D721Med (cell line): Measurements from ENCODE around the gene OR4D6.

Source experiments
- DNase-seq: peaks from one replicate; pipeline ENCODE4 v3.0.0; 2011; ENCODE audit warnings: low spot score; ENCODE audit not compliant: insufficient read length
- FAIRE-seq: peaks from 2 replicates; lab custom pipeline; 2011; peaks lifted over from hg19 to GRCh38; lab: Jason Lieb, UNC
- CTCF ChIP-seq: IDR thresholded peaks from 2 replicates; pipeline ENCODE4 v1.5.1; 2012; ENCODE audit warnings: mild to moderate bottlenecking, control low read depth; ENCODE audit not compliant: insufficient read depth; ENCODE audit errors: missing control alignments

OR4D6 gene

DNA sequence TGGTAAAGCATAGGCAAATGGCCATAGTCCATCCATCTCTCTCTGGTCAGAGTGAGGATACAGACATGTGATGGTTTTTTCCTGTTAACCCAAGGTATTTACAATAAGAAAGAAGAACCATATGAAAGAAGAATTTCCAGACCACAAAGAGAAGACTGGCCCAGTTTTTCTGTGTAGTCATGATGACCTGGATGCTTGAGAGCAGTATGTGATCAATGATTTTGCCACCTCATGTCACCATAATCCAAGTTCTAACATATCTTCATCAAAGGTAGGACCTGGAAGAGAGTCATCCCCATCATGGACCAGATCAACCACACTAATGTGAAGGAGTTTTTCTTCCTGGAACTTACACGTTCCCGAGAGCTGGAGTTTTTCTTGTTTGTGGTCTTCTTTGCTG, at the start of gene OR4D6:
Gene OR4D6 (plus strand): TSS at position 301 of the 400 bp plus-strand sequence. CDS start 0 bp downstream, at position 301.
- no peak for TF ChIP-seq CTCF
- no peak for DNase-seq
- no peak for FAIRE-seq

DNA sequence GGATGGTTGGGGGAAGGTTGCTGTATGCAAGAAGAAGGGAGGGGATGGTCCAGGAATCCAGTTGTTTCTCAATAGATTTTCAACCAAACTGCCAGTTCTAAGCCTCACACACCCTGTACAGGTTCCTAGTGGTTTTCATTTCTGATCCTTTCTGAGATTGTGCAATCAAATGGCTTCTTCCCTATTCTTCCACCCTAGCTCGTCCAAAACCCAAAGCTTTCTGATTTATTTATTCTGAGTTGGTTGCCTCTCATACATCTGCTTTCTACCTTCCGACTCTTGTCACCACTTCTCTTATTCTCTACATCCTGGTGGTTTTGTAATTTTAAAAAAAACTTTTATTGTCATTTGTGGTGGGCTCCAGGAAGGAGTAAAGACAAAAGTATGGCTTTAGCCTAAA, 43.1 kb upstream of the OR4D6 start:
- DNase-seq (no peak), FAIRE-seq (no peak)
- no peak for TF ChIP-seq CTCF

- no peak for FAIRE-seq
- no peak for TF ChIP-seq CTCF
- DNase-seq, result no peak
Observed at GRCh38 chr11:59415111-59415510, 41.6 kb upstream of the OR4D6 start.

- no peak for FAIRE-seq
- TF ChIP-seq CTCF, result no peak
- DNase-seq, result no peak
Observed at GRCh38 chr11:59416613-59417012, 40.1 kb upstream of the OR4D6 start.

GRCh38 chr11:59417023-59417422, 39.7 kb upstream of the OR4D6 start:
- FAIRE-seq, result no peak
- no peak for DNase-seq
- TF ChIP-seq CTCF, result no peak

DNA sequence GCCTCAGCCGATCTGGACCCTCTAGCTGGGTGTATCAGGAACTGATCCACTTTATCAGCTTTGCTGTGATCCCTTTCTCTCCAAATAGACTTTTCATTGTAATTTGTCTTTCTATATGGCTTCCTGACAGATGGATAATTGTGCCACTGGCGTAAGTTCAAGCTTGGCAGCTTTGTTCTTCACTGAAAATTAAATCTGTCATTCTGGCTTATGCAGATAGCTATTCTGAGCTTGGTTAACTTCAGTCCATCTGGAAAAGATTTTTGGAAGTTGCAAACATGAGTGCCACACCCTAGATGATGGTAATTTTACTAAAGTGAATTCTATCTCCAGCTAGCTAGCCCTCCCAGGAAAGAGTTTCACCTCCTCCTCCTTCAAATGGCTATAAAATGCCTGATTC, 38.6 kb upstream of the OR4D6 start:
- no peak for TF ChIP-seq CTCF
- DNase-seq, result no peak
- no peak for FAIRE-seq

- no peak for FAIRE-seq
- no peak for TF ChIP-seq CTCF
- no peak for DNase-seq
Observed at GRCh38 chr11:59423835-59424234, 32.9 kb upstream of the OR4D6 start.
